GM11168 (cell line): Measurements from ENCODE around the gene LGALS7B.

ENCODE experiments used
- in situ Hi-C: fragments of 300-500 bp; cut with MboI; formaldehyde crosslinking; loops from one replicate; pipeline ENCODE4 v1.12.0; 2022; ENCODE audit warnings: low sequenced_read_pairs; ENCODE audit not compliant: unreplicated experiment

Gene LGALS7B

GRCh38 chr19:38839816-38840582 is 51.0 kb downstream of the LGALS7B start:
- in situ Hi-C loops: no loop called here

DNA sequence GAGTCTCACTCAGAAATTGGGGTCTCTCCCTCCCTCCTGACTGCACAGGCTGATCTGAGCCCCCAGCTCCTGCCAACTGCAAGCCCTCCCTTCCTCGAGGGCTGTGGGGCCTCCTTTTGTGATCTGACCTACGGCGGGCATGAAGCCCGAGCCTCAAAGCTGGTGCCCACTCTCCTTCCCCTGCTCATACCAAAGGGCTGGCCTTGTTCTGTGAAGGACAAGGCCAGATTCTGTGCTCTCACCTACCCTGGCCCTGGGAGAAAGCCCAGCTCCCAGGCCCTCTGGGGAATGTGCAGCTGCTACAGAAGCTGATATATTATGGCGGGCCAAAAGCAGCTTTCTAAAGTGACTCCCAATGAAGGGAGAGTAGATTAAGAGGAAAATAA is 51.6 kb downstream of the LGALS7B start:
- in situ Hi-C loops: no loop called here
